ENCODE results near the gene LRRTM4. TPM values are rescaled to one million over a fixed set of nuclear protein-coding genes. Genes with fewer than 3 reads are reported as not detected.

Gene LRRTM4
- polyA plus RNA-seq, 1 donor from 2014 or later, result 37.1 TPM

GRCh38 chr2:77421971-77422370, 100.2 kb downstream of the LRRTM4 start:
- Histone ChIP-seq H2AFZ (ENCODE audit: low read depth, low read length) (no peak overlapping the region), H4K20me1 (ENCODE audit: insufficient read depth) (no peaks in the 10 kb centered on the region), H3K4me2 (ENCODE audit: low read length) (no peak overlapping the region), H3K9me2 (ENCODE audit: insufficient read depth, low read length) (no peaks in the 10 kb centered on the region), H3K27ac (ENCODE audit: low read length) (no peak overlapping the region), H3K79me2 (replicated peaks; ENCODE audit: insufficient read depth, low read length) (no peaks in the 10 kb centered on the region), H3K36me3 (ENCODE audit: insufficient read depth, low read length) (no peaks in the 10 kb centered on the region), H3K4me3 (ENCODE audit: low read length) (no peak overlapping the region), H3K9me3 (ENCODE audit: low read length) (no peaks in the 10 kb centered on the region), H3K9ac (ENCODE audit: low read length) (no peak overlapping the region), H3F3A (ENCODE audit: insufficient read depth, low read length, poor library complexity, severe bottlenecking) (no peaks in the 10 kb centered on the region), H3K27me3 (ENCODE audit: insufficient read depth, low read depth, low read length) (no peaks in the 10 kb centered on the region)
- TF ChIP-seq MXI1 (conservative IDR thresholded peaks at IDR 0.05; ENCODE audit: poor library complexity, severe bottlenecking), result no peak
- TF ChIP-seq EP300 (conservative IDR thresholded peaks at IDR 0.05; ENCODE audit: poor library complexity, severe bottlenecking), result no peak
- no peak for TF ChIP-seq POLR2AphosphoS5 (IDR thresholded peaks at IDR 0.05)
- TF ChIP-seq EZH2 (IDR thresholded peaks at IDR 0.05; ENCODE audit: borderline replicate concordance, insufficient read depth, low read length, poor library complexity, severe bottlenecking), result no peak
- no peak for TF ChIP-seq RAD21 (conservative IDR thresholded peaks at IDR 0.05)
- no peak for TF ChIP-seq TAF1 (IDR thresholded peaks at IDR 0.05; ENCODE audit: low read depth)
- TF ChIP-seq REST (IDR thresholded peaks at IDR 0.05; ENCODE audit: borderline replicate concordance), result no peak
- no peak for TF ChIP-seq CTCF (IDR thresholded peaks at IDR 0.05; ENCODE audit: poor library complexity, severe bottlenecking)
- no peak for TF ChIP-seq SMC3 (conservative IDR thresholded peaks at IDR 0.05; ENCODE audit: poor library complexity)

GRCh38 chr2:77418537-77418936, 103.6 kb downstream of the LRRTM4 start:
- no peaks in the 10 kb centered on the region for H3K9me2 ChIP-seq (ENCODE audit: insufficient read depth, low read length)
- no peak overlapping the region for H3K9ac ChIP-seq (ENCODE audit: low read length)
- no peak overlapping the region for H3K27ac ChIP-seq (ENCODE audit: low read length)
- H3K79me2 ChIP-seq (replicated peaks; ENCODE audit: insufficient read depth, low read length), result no peaks in the 10 kb centered on the region
- H3F3A ChIP-seq (ENCODE audit: insufficient read depth, low read length, poor library complexity, severe bottlenecking), result no peaks in the 10 kb centered on the region
- H2AFZ ChIP-seq (ENCODE audit: low read depth, low read length), result no peak overlapping the region
- no peaks in the 10 kb centered on the region for H3K27me3 ChIP-seq (ENCODE audit: insufficient read depth, low read depth, low read length)
- no peaks in the 10 kb centered on the region for H4K20me1 ChIP-seq (ENCODE audit: insufficient read depth)
- no peak overlapping the region for H3K4me2 ChIP-seq (ENCODE audit: low read length)
- H3K36me3 ChIP-seq (ENCODE audit: insufficient read depth, low read length), result no peaks in the 10 kb centered on the region
- TF ChIP-seq TAF1 (IDR thresholded peaks at IDR 0.05; ENCODE audit: low read depth), result no peak
- no peak for TF ChIP-seq SMC3 (conservative IDR thresholded peaks at IDR 0.05; ENCODE audit: poor library complexity)
- TF ChIP-seq EZH2 (IDR thresholded peaks at IDR 0.05; ENCODE audit: borderline replicate concordance, insufficient read depth, low read length, poor library complexity, severe bottlenecking), result no peak
- TF ChIP-seq POLR2AphosphoS5 (IDR thresholded peaks at IDR 0.05), result no peak
- no peak for TF ChIP-seq EP300 (conservative IDR thresholded peaks at IDR 0.05; ENCODE audit: poor library complexity, severe bottlenecking)
- no peak for TF ChIP-seq REST (IDR thresholded peaks at IDR 0.05; ENCODE audit: borderline replicate concordance)
- no peak for TF ChIP-seq CTCF (IDR thresholded peaks at IDR 0.05; ENCODE audit: poor library complexity, severe bottlenecking)
- no peak for TF ChIP-seq RAD21 (conservative IDR thresholded peaks at IDR 0.05)
- TF ChIP-seq MXI1 (conservative IDR thresholded peaks at IDR 0.05; ENCODE audit: poor library complexity, severe bottlenecking), result no peak
- no peaks in the 10 kb centered on the region for H3K9me3 ChIP-seq (ENCODE audit: low read length)
- no peak overlapping the region for H3K4me3 ChIP-seq (ENCODE audit: low read length)
